Retinal pigment epithelial cell (primary cell): Measurements from ENCODE around the gene ADSS2.
"Not testable (repeated sequence)": the region's sequence is repeated elsewhere in the genome, so short reads cannot be mapped to it uniquely, and the experiment has no call there.

Experiments used
- DNase-seq: peaks from one replicate; pipeline ENCODE4 v3.0.0-alpha.2; 2010; ENCODE audit warnings: low read depth
- H3K4me3 ChIP-seq: 2 replicates; pipeline ENCODE4 v1.5.1; 2011; ENCODE audit warnings: mild to moderate bottlenecking, low read length, control low read depth, moderate library complexity
- TF ChIP-seq, protein P1 (sequence below): conservative IDR thresholded peaks from 2 replicates; pipeline ENCODE4 v1.5.1; 2011; ENCODE audit warnings: low read depth, low read length, control low read depth, inconsistent platforms

The ADSS2 gene

DNA sequence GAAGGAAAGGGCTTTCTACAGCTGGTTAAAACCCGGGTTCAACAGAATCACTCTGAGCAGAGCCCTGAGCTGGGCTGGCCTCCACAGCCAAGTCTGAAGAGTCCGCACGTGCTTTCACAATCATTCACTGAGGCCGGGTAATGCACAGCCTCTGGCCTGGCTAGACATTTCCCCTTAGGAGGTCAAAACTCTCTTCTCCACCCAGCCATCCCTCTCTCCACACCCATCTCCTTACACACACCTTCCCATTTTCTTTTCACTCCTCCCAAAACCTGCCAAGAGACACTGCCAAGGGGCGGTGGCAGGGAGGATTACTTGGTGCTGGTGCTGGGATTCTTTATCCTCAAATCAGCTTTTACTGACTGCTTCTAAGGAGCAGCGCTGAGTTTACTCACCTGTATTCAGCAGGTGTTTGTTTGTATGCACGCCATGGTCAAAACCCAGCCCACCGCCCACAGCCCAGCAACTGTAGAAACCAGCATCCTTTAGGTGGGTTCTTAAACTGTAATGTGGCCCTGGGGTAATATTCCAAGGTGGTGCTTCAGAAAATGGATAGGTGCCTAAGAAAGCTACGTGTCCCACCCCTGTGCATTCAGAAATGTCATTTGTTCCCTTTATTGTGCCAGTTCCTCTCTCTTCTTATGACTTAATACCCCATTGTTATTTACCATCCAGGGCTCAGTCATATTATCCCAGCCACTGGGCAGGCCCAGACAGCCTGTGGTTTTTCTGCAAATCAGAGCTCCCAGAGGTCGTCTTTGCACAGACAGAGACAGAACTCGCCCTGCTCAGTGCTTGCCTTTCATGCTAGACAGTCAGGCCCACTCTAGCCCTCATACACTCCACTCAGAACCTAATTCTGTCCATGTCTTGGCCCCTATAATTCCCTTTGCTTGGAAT is 80.2 kb downstream of the ADSS2 start:
- TF ChIP-seq, protein P1, sequence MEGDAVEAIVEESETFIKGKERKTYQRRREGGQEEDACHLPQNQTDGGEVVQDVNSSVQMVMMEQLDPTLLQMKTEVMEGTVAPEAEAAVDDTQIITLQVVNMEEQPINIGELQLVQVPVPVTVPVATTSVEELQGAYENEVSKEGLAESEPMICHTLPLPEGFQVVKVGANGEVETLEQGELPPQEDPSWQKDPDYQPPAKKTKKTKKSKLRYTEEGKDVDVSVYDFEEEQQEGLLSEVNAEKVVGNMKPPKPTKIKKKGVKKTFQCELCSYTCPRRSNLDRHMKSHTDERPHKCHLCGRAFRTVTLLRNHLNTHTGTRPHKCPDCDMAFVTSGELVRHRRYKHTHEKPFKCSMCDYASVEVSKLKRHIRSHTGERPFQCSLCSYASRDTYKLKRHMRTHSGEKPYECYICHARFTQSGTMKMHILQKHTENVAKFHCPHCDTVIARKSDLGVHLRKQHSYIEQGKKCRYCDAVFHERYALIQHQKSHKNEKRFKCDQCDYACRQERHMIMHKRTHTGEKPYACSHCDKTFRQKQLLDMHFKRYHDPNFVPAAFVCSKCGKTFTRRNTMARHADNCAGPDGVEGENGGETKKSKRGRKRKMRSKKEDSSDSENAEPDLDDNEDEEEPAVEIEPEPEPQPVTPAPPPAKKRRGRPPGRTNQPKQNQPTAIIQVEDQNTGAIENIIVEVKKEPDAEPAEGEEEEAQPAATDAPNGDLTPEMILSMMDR: no peak
- H3K4me3 ChIP-seq: no peak overlapping the region
- DNase-seq: no peak

DNA sequence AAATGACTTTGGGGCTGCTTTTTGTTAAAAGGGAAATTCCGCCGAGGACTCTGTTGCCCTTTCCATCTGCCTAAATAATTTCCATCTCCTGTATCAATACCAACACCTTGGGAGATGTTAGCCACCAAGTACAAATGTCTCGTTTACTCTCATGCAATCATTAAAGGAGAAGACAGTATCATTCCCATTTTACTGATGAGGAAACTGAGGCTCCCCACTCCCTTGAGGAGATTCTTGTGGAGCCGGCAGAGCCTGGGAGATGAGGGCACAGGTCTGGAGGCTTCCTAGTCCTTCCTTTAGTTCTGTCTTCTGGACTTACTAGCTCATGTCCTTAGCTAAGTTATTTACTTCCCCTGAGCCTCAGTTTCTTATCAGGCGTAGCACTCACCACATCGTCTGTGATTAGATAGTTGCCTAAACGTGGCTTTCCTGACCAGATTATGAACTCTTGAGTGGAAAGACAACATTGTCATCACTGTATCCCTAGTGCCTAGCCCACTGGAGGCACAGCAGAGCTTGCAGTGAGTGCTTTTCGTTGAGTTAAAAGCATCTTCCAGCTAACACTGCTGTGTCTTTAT is 81.6 kb downstream of the ADSS2 start:
- DNase-seq: no peak
- H3K4me3 ChIP-seq: no peak overlapping the region
- TF ChIP-seq, protein P1: no peak

DNA sequence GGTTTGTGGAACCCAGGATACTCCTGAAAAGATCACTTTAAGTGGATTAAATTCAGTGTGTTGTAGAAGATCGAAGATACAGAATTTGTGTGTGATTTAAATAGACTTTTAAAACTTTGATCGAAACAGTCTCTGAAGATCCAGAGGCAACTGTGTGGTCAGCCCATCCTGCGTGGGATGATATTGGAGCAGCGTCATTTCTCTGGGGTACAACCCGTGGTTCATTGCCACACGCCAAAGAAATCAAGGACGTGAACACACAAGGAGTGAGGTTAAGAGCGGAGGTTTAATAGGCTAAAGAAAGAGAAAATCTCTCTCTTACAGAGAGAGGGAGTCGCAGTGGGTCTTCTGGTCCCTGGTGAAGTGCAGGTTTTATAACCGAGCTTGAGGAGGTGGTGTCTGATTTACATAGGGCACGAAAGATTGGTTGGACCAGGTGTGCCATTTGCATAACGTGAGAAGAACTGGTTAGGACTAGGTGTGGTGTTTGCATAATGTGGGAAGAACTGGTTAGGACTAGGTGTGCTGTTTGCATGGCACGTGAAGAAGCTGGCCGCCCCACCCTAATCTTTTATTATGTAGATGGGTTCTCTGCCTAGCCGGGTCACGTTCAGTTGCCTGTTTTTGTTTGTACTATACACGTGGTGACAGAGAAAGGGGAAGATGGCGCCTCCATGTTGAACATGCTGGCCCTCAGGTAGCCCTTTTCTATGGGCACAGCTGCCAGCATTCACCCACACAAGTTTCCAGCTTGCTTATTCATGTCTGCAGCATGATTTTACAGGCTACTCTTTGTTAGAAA is 82.3 kb downstream of the ADSS2 start:
- H3K4me3 ChIP-seq: no peak overlapping the region
- DNase-seq: no peak
- TF ChIP-seq, protein P1: no peak

DNA sequence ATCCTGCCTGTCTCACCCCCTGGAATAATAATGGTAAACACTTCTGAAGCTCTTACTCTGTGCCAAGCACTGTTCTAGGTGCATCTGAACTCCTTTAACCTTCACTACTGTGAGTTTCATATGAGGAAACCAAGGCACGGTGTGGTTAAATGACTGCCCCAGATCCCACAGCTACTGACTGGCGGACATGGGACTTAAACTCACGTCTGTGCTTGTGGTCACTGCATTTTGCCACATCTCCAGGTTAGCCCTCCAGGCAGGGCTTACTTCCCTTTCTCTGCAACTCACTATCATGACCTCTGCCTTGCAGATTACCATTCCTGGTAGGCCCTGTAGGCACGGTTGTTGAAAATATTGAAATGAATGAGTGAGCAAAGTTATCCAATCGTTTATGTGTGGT is 83.4 kb downstream of the ADSS2 start:
- H3K4me3 ChIP-seq: no peak overlapping the region
- TF ChIP-seq, protein P1: no peak
- DNase-seq: no peak

DNA sequence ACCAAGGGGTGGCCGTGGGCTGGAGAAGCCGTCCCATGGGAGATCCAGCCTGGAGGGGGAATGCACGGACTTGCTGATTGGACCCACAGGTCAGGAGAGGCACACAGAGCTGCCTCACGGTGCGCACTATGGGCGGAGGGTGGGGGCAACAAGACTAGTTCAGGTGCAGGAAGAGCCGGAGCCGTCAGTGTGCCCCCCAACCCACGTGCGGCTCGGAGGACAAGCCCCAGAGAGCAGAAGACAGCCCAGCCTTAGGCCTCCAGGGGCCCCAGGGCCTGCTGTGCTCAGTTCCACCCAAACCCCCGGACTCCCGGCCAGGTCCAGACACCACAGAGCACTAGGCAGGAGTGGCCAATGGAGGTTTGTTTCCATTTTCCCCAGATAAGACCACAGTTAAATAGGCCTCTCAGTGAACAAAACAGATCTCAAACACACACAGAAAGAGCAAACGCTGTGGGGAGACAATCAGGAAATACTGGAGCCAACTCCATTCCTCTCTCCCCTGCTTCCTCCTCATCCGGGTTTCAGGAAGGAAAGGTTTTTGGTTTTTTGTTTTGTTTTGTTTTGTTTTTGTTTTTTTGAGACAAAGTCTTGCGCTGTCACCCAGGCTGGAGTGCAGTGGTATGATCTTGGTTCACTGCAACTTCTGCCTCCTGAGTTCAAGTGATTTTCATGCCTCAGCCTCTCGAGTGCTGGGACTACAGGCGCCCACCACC is 84.2 kb downstream of the ADSS2 start:
- TF ChIP-seq, protein P1: no peak
- DNase-seq: no peak

DNA sequence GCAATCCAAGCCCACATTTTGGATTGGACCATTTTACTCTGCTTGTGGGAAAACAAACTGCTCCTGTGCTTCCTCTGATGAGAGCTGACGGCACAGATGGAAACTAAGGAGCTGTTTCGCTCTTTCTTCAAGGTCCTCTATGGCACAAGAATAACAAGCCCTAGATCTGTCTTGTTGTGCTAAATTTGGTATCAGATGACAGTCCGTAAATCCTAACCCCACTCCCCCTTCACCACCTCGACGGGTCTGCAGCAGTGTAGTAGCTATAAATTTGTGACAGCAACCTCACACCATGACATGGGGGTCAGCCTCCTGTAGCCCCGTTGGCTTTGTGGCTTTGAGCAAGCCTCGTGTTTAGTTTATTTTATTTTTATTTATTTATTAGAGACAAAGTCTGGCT is 85.9 kb downstream of the ADSS2 start:
- TF ChIP-seq, protein P1: no peak
- DNase-seq: no peak
- no peak overlapping the region for H3K4me3 ChIP-seq

More for the DNA sequence above, 84.2 kb downstream of the ADSS2 start:
- H3K4me3 ChIP-seq: no peak overlapping the region

DNA sequence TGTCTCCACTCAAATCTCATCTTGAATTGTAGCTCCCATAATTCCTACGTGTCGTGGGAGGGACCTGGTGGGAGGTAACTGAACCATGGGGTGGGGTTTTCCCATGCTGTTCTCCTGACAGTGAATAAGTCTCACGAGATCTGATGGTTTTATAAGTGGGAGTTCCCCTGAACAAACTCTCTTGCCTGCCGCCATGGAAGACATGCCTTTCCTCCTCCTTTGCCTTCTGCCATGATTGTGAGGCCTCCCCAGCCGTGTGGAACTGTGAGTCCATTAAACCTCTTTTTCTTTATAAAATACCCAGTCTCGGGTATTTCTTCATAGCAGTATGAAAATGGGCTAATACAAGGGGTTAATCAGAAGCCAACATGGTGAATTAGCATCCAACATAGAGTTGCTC is 86.4 kb downstream of the ADSS2 start:
- DNase-seq, H3K4me3 ChIP-seq: not testable (repeated sequence)
